HepG2 (cell line): ENCODE data around the gene STUB1. TPM values are rescaled to one million over a fixed set of nuclear protein-coding genes. Genes with fewer than 3 reads are reported as not detected.

Source experiments
- BCLAF1 ChIP-seq: fragments of 450-650 bp; IDR thresholded peaks from 2 replicates; pipeline ENCODE4 v1.6.1; 2017; ENCODE audit warnings: mild to moderate bottlenecking
- RFX3 ChIP-seq: IDR thresholded peaks from 2 replicates; pipeline ENCODE4 v1.6.1; 2016; ENCODE audit warnings: missing biosample characterization, missing genetic modification reagents
- SP5 ChIP-seq: IDR thresholded peaks from 2 replicates; pipeline ENCODE4 v1.6.1; 2016; ENCODE audit warnings: low read depth, borderline replicate concordance
- SYNCRIP ChIP-seq: fragments of 200-400 bp; formaldehyde crosslinking; IDR thresholded peaks from 2 replicates; pipeline ENCODE4 v1.6.1; 2018; ENCODE audit warnings: mild to moderate bottlenecking, low read depth, low read length; ENCODE audit not compliant: insufficient read depth
- ZBTB14 ChIP-seq: sonication (generic); formaldehyde crosslinking; IDR thresholded peaks from 2 replicates; pipeline ENCODE4 v1.4.0; 2020; ENCODE audit warnings: missing genetic modification reagents
- ZNF280D ChIP-seq: sonication (generic); formaldehyde crosslinking; IDR thresholded peaks from 2 replicates; pipeline ENCODE4 v1.5.1; 2020; ENCODE audit warnings: mild to moderate bottlenecking, missing genetic modification reagents
- ZNF468 ChIP-seq: sonication (generic); formaldehyde crosslinking; IDR thresholded peaks from 2 replicates; pipeline ENCODE4 v1.8.0; 2022; ENCODE audit warnings: mild to moderate bottlenecking, moderate library complexity, missing genetic modification reagents
- ZNF512 ChIP-seq: sonication (generic); formaldehyde crosslinking; IDR thresholded peaks from 2 replicates; pipeline ENCODE4 v1.4.0; 2020; ENCODE audit warnings: mild to moderate bottlenecking, missing genetic modification reagents
- ZNF614 ChIP-seq: IDR thresholded peaks from 2 replicates; pipeline ENCODE4 v1.6.1; 2018; ENCODE audit warnings: missing biosample characterization, missing genetic modification reagents, inconsistent platforms, borderline replicate concordance
- ZNF850 ChIP-seq: sonication (generic); formaldehyde crosslinking; conservative IDR thresholded peaks from 2 replicates; pipeline ENCODE4 v1.9.0; 2021; ENCODE audit warnings: mild to moderate bottlenecking, missing genetic modification reagents
- ZNF878 ChIP-seq: sonication (generic); formaldehyde crosslinking; IDR thresholded peaks from 2 replicates; pipeline ENCODE4 v1.8.1; 2023; ENCODE audit warnings: mild to moderate bottlenecking, missing genetic modification reagents, moderate library complexity
- polyA plus RNA-seq, 8 experiments: library from polyadenylated mRNA; depleted of rRNA in 3 of 8; stranded (reverse) in 7 of 8; unstranded in 1 of 8; fragments of >200 nt; fragmentation: Illumina TruSeq in 4 of 8; extraction: Trizol in 4 of 8; gene quantifications; 2 replicates each; pipeline versions ENCODE4 v1.2.1 to v1.2.3, GENCODE V29; 2011 to 2016; ENCODE audit warnings: low read depth in 4 of 8, missing spikeins in 1 of 8, mixed read lengths in 1 of 8; ENCODE audit not compliant: insufficient read depth in 1 of 8
- total RNA-seq, 5 experiments: library from RNA; depleted of rRNA; stranded (reverse); fragments of >200 nt; fragmentation: Illumina TruSeq; extraction: Trizol; gene quantifications; 2 replicates each; pipeline ENCODE4 v1.2.3, GENCODE V29; 2016; ENCODE audit warnings: low read depth in 1 of 5
- TF ChIP-seq, protein P1 (sequence below): sonication (generic); formaldehyde crosslinking; IDR thresholded peaks from 2 replicates; pipeline ENCODE4 v1.4.0; 2020; ENCODE audit warnings: missing genetic modification reagents
- TF ChIP-seq, protein P2 (sequence below): sonication (generic); formaldehyde crosslinking; IDR thresholded peaks from 2 replicates; pipeline ENCODE4 v1.5.0; 2020; ENCODE audit warnings: missing genetic modification reagents

STUB1 gene
- total and polyA plus RNA-seq, 2 of the 13 experiments (the other 11 are each of a cell fraction or from before 2014, with no cell fraction given): 52.9 to 78.2 TPM

GRCh38 chr16:641326-642188 is 38.7 kb upstream of the STUB1 start, which contains the start of gene MCRIP2 (continued):
- TF ChIP-seq ZBTB14 (CRISPR knock-in tag): no peak
- TF ChIP-seq, protein P1, sequence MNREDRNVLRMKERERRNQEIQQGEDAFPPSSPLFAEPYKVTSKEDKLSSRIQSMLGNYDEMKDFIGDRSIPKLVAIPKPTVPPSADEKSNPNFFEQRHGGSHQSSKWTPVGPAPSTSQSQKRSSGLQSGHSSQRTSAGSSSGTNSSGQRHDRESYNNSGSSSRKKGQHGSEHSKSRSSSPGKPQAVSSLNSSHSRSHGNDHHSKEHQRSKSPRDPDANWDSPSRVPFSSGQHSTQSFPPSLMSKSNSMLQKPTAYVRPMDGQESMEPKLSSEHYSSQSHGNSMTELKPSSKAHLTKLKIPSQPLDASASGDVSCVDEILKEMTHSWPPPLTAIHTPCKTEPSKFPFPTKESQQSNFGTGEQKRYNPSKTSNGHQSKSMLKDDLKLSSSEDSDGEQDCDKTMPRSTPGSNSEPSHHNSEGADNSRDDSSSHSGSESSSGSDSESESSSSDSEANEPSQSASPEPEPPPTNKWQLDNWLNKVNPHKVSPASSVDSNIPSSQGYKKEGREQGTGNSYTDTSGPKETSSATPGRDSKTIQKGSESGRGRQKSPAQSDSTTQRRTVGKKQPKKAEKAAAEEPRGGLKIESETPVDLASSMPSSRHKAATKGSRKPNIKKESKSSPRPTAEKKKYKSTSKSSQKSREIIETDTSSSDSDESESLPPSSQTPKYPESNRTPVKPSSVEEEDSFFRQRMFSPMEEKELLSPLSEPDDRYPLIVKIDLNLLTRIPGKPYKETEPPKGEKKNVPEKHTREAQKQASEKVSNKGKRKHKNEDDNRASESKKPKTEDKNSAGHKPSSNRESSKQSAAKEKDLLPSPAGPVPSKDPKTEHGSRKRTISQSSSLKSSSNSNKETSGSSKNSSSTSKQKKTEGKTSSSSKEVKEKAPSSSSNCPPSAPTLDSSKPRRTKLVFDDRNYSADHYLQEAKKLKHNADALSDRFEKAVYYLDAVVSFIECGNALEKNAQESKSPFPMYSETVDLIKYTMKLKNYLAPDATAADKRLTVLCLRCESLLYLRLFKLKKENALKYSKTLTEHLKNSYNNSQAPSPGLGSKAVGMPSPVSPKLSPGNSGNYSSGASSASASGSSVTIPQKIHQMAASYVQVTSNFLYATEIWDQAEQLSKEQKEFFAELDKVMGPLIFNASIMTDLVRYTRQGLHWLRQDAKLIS: no peak
- no peak for TF ChIP-seq ZNF280D
- TF ChIP-seq ZNF878: 0 out of 2 replicates have a peak, but pooled peaks have one; percentile 65
- TF ChIP-seq ZNF614: no peak
- TF ChIP-seq RFX3 (CRISPR knock-in tag): no peak
- TF ChIP-seq ZNF512: no peak
- TF ChIP-seq, protein P2, sequence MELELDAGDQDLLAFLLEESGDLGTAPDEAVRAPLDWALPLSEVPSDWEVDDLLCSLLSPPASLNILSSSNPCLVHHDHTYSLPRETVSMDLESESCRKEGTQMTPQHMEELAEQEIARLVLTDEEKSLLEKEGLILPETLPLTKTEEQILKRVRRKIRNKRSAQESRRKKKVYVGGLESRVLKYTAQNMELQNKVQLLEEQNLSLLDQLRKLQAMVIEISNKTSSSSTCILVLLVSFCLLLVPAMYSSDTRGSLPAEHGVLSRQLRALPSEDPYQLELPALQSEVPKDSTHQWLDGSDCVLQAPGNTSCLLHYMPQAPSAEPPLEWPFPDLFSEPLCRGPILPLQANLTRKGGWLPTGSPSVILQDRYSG (CRISPR knock-in tag): no peak
- no peak for TF ChIP-seq ZNF850 (CRISPR knock-in tag)
- TF ChIP-seq SP5 (CRISPR knock-in tag): peak; percentile 89
- no peak for TF ChIP-seq SYNCRIP
- no peak for TF ChIP-seq ZNF468 (CRISPR knock-in tag)
- no peak for TF ChIP-seq BCLAF1
